OCI-LY7 (cell line): ENCODE measurements around the gene EEPD1. TPM values are rescaled to one million over a fixed set of nuclear protein-coding genes. Genes with fewer than 3 reads are reported as not detected.

Source experiments
- BruUV-seq: library from RNA; stranded (reverse); fragments of 400-500 nt; replicated peaks from 2 replicates; lab custom pipeline; 2021; lab: Mats Ljungman, UMichigan
- CTCF ChIA-PET: fragments of 300-600 bp; sonication (Branson Sonifier 250); formaldehyde crosslinking; loops from one replicate; lab custom pipeline; 2022; ENCODE audit warnings: antibody characterized with exemption; ENCODE audit not compliant: unreplicated experiment; lab: Charles Lee
- POLR2A ChIA-PET: fragments of 300-600 bp; sonication (Branson Sonifier 250); formaldehyde crosslinking; loops from one replicate; lab custom pipeline; 2022; ENCODE audit warnings: antibody characterized with exemption; lab: Charles Lee
- DNase-seq: peaks from one replicate; pipeline ENCODE4 v3.0.0-alpha.2; 2015; ENCODE audit warnings: low spot score
- H2AFZ ChIP-seq: fragments of 200-600 bp; sonication (generic), shearing (Covaris generic); 2 replicates; pipeline ENCODE4 v1.6.1; 2014; ENCODE audit warnings: mild to moderate bottlenecking, antibody characterized with exemption, low read length, moderate library complexity
- H3K27ac ChIP-seq: fragments of 200-600 bp; sonication (generic); 2 replicates; pipeline ENCODE4 v1.5.1; 2014; ENCODE audit warnings: mixed run types, low read depth, mild to moderate bottlenecking, moderate library complexity, low read length, inconsistent platforms; ENCODE audit not compliant: poor library complexity, severe bottlenecking
- H3K36me3 ChIP-seq: fragments of 200-600 bp; sonication (generic); 2 replicates; pipeline ENCODE4 v1.6.1; 2014; ENCODE audit warnings: mild to moderate bottlenecking, antibody characterized with exemption, low read length, moderate library complexity, mixed read lengths; ENCODE audit not compliant: insufficient read depth
- H3K4me1 ChIP-seq: fragments of 200-600 bp; sonication (generic); 2 replicates; pipeline ENCODE4 v1.5.1; 2014; ENCODE audit warnings: mild to moderate bottlenecking, low read length; ENCODE audit not compliant: insufficient read depth, poor library complexity, severe bottlenecking
- H3K4me2 ChIP-seq: fragments of 200-600 bp; sonication (generic); 2 replicates; pipeline ENCODE4 v1.6.1; 2014; ENCODE audit warnings: mild to moderate bottlenecking, low read length
- H3K4me3 ChIP-seq: fragments of 200-600 bp; sonication (generic); 2 replicates; pipeline ENCODE4 v1.5.1; 2014; ENCODE audit warnings: mild to moderate bottlenecking, low read depth, low read length; ENCODE audit not compliant: poor library complexity, severe bottlenecking
- H3K79me2 ChIP-seq: fragments of 200-600 bp; sonication (generic); 2 replicates; pipeline ENCODE4 v1.6.1; 2016; ENCODE audit warnings: low read depth, mild to moderate bottlenecking, low read length, moderate library complexity, mixed read lengths; ENCODE audit not compliant: insufficient read depth
- H3K9me2 ChIP-seq: fragments of 200-600 bp; sonication (generic); 2 replicates; pipeline ENCODE4 v1.6.1; 2016; ENCODE audit warnings: mild to moderate bottlenecking, low read length, mixed read lengths; ENCODE audit not compliant: insufficient read depth
- H3K9me3 ChIP-seq: fragments of 200-600 bp; sonication (generic); 2 replicates; pipeline ENCODE4 v1.6.1; 2014; ENCODE audit warnings: mild to moderate bottlenecking, mixed run types, low read length, mixed read lengths
- H4K20me1 ChIP-seq: fragments of 200-600 bp; sonication (generic); 2 replicates; pipeline ENCODE4 v1.6.1; 2014; ENCODE audit warnings: mild to moderate bottlenecking, antibody characterized with exemption, low read length, moderate library complexity, mixed read lengths; ENCODE audit not compliant: insufficient read depth
- CTCF ChIP-seq: fragments of 200-600 bp; sonication (generic); conservative IDR thresholded peaks from 2 replicates; pipeline ENCODE4 v1.5.1; 2014; ENCODE audit warnings: mild to moderate bottlenecking, antibody characterized with exemption, low read length, moderate library complexity, mixed read lengths
- EZH2phosphoT487 ChIP-seq: fragments of 200-600 bp; sonication (generic); IDR thresholded peaks from 2 replicates; pipeline ENCODE4 v1.6.1; 2018; ENCODE audit warnings: low read depth, borderline replicate concordance, mild to moderate bottlenecking, mixed run types, antibody characterized with exemption, low read length, moderate library complexity, mixed read lengths
- intact Hi-C: fragments of 100-400 bp; cut with micrococcal nuclease; formaldehyde crosslinking; loops from one replicate; pipeline ENCODE4 v1.10.0; 2022; ENCODE audit not compliant: unreplicated experiment
- total RNA-seq, 2 experiments: library from RNA; depleted of rRNA in 1 of 2; stranded (reverse); fragments of >200 nt in 1 of 2; shearing (Covaris generic) in 1 of 2; gene quantifications; 2 replicates each; pipeline ENCODE4 v1.2.3, GENCODE V29; 2014 to 2022

EEPD1 gene
- total RNA-seq, 2 experiments from 2014 or later = 1.7 to 8.1 TPM

- no peaks in the 10 kb centered on the region for H3K9me2 ChIP-seq
- H4K20me1 ChIP-seq = no peaks in the 10 kb centered on the region
- no peak overlapping the region for H3K4me3 ChIP-seq
- TF ChIP-seq CTCF (no peak), EZH2phosphoT487 (no peak)
- no peak overlapping the region for H3K4me2 ChIP-seq
- intact Hi-C loops = no loop called here
- no peak overlapping the region for H2AFZ ChIP-seq
- CTCF ChIA-PET = no interaction called here
- H3K79me2 ChIP-seq = no peaks in the 10 kb centered on the region
- BruUV-seq = no TSS peak
- H3K36me3 ChIP-seq = no peaks in the 10 kb centered on the region
- POLR2A ChIA-PET = interaction anchor here (2.1 kb wide), 1 partner anchor 10 kb away, joined by 5 read pairs; no protein-coding TSS in a partner anchor
- H3K4me1 ChIP-seq = peaks cover 2% of the 10 kb centered on the region
- no peak overlapping the region for H3K27ac ChIP-seq
- H3K9me3 ChIP-seq = no peaks in the 10 kb centered on the region
- no peak for DNase-seq
These were observed 46.3 kb downstream of the EEPD1 start for GRCh38 chr7:36199329-36199728.

GRCh38 chr7:36201122-36201723 lies 48.2 kb downstream of the EEPD1 start:
- Histone ChIP-seq H3K36me3 (no peaks in the 10 kb centered on the region), H3K27ac (no peak overlapping the region), H3K9me3 (no peaks in the 10 kb centered on the region), H2AFZ (no peak overlapping the region), H3K9me2 (no peaks in the 10 kb centered on the region), H3K4me1 (no peaks in the 10 kb centered on the region), H4K20me1 (no peaks in the 10 kb centered on the region), H3K4me2 (no peak overlapping the region), H3K4me3 (no peak overlapping the region), H3K79me2 (no peaks in the 10 kb centered on the region)
- intact Hi-C loops = no loop called here
- no TSS peak for BruUV-seq
- ChIA-PET CTCF (no interaction called here), POLR2A (interaction anchor here (1.0 to 2.1 kb wide), 2 partner anchors 11 to 15 kb away, joined by 3 to 5 read pairs; no protein-coding TSS in a partner anchor)
- no peak for DNase-seq
- no peak for TF ChIP-seq CTCF
- TF ChIP-seq EZH2phosphoT487 = no peak

GRCh38 chr7:36202398-36202797 lies 49.3 kb downstream of the EEPD1 start:
- Histone ChIP-seq H3K4me2 (no peak overlapping the region), H3K79me2 (no peaks in the 10 kb centered on the region), H3K4me3 (no peak overlapping the region), H3K36me3 (no peaks in the 10 kb centered on the region), H3K9me3 (no peaks in the 10 kb centered on the region), H3K9me2 (no peaks in the 10 kb centered on the region), H4K20me1 (no peaks in the 10 kb centered on the region), H3K27ac (no peak overlapping the region), H2AFZ (no peak overlapping the region), H3K4me1 (no peaks in the 10 kb centered on the region)
- TF ChIP-seq EZH2phosphoT487 (no peak), CTCF (no peak)
- CTCF ChIA-PET = no interaction called here
- POLR2A ChIA-PET = interaction anchor here (1.1 kb wide), 1 partner anchor 8 kb away, joined by 4 read pairs; no protein-coding TSS in a partner anchor
- DNase-seq = no peak
- no TSS peak for BruUV-seq
- intact Hi-C loops = no loop called here
